Kidney (tissue), 14 donors: ENCODE data around the gene PDE1A. TPM values are rescaled to one million over a fixed set of nuclear protein-coding genes. Genes with fewer than 3 reads are reported as not detected.

Experiments
- DNase-seq, 5 donors: peaks; one replicate each; pipeline ENCODE4 v3.0.0-alpha.2; 2013 to 2020
- FAIRE-seq: peaks from 2 replicates; lab custom pipeline; 2012; peaks lifted over from hg19 to GRCh38; lab: Jason Lieb, UNC
- H3K27ac ChIP-seq, 2 donors: one replicate each; pipeline ENCODE4 v1.7.0; 2013; ENCODE audit warnings: low read depth in 2 of 2, low read length in 2 of 2, inconsistent platforms in 1 of 2
- H3K27me3 ChIP-seq: one replicate; pipeline ENCODE4 v1.7.1; 2013; ENCODE audit warnings: low read length, inconsistent platforms; ENCODE audit not compliant: control insufficient read depth, insufficient read depth
- H3K36me3 ChIP-seq, 3 donors: one replicate each; pipeline versions ENCODE4 v1.7.0 to v1.7.1; 2013; ENCODE audit warnings: low read length in 3 of 3, control low read depth in 1 of 3, inconsistent platforms in 1 of 3; ENCODE audit not compliant: insufficient read depth in 3 of 3, control insufficient read depth in 2 of 3
- H3K4me1 ChIP-seq, 3 donors: one replicate each; pipeline versions ENCODE4 v1.7.0 to v1.7.1; 2013; ENCODE audit warnings: low read length in 3 of 3, inconsistent platforms in 1 of 3, low read depth in 1 of 3; ENCODE audit not compliant: control insufficient read depth in 2 of 3, insufficient read depth in 2 of 3
- H3K4me3 ChIP-seq, 3 donors: one replicate each; pipeline versions ENCODE4 v1.7.0 to v1.8.1; 2013; ENCODE audit warnings: low read length in 3 of 3, control low read depth in 1 of 3, inconsistent platforms in 1 of 3
- H3K9ac ChIP-seq, 3 donors: one replicate each; pipeline versions ENCODE4 v1.7.0 to v1.7.1; 2013; ENCODE audit warnings: low read length in 3 of 3, control low read depth in 1 of 3, inconsistent platforms in 1 of 3
- H3K9me3 ChIP-seq, 3 donors: one replicate each; pipeline versions ENCODE4 v1.7.0 to v1.7.1; 2013; ENCODE audit warnings: low read length in 3 of 3, control low read depth in 1 of 3, inconsistent platforms in 1 of 3; ENCODE audit not compliant: control insufficient read depth in 2 of 3, insufficient read depth in 1 of 3
- intact Hi-C: fragments of 100-400 bp; cut with DNase I; formaldehyde crosslinking; loops from one replicate; pipeline ENCODE4 v1.11.1; 2022
- polyA plus RNA-seq: library from polyadenylated mRNA; stranded (reverse); fragments of 350-450 nt; fragmentation: Illumina TruSeq; extraction: RNeasy Lipid Tissue Mini Kit (QIAGEN cat#74804); gene quantifications from one replicate; pipeline ENCODE4 v1.2.3, GENCODE V29; 2014; ENCODE audit warnings: low read depth, low replicate concordance; ENCODE audit not compliant: insufficient read depth
- total RNA-seq: library from RNA; stranded (reverse); fragmentation: NEBNext Ultra II Directional; extraction: Animal tissue kit (Norgen Biotek cat#: 25700); gene quantifications from one replicate; pipeline ENCODE4 v1.2.1, GENCODE V29; 2021
- TF ChIP-seq, protein P1 (sequence below): IDR thresholded peaks from 3 replicates; pipeline ENCODE4 v1.5.1; 2012; ENCODE audit warnings: mild to moderate bottlenecking, moderate library complexity, borderline replicate concordance; ENCODE audit not compliant: insufficient read depth; ENCODE audit errors: extremely low read depth
- donor health status: control.
- donor health status: control.
- donor health status: control.
- donor health status: control.
- donor health status: control.
- donor health status: DM: yes; HTN: yes; CAD: no.
- donor health status: Normal renal cell carcinoma (clear cell type).

The PDE1A gene
- total and polyA plus RNA-seq, 2 donors from 2014 or later = 40.4 to 70.5 TPM

DNA sequence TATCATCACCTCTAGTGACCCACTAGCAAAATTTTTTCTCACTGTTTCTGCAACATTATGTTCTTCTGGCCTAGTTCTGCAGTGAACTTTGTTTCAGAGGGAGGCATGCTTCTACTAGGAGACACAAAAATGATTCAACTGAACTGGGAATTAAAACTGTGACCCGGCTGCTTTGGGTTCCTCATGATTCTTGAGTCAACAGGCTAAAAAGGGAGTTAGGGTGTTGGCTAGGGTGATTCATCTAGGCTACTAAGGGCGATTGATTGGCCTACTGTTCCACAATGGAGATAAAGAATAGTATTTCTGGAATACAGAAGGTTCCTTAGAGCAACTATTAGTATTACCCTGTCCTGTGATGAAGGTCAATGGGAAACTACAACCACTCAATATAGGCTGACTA lies 261.6 kb downstream of the PDE1A start:
- no peak overlapping the region for H3K27ac ChIP-seq
- intact Hi-C loops = no loop called here
- no peaks in the 10 kb centered on the region for H3K36me3 ChIP-seq
- H3K4me1 ChIP-seq = no peaks in the 10 kb centered on the region
- H3K4me3 ChIP-seq = no peak overlapping the region
- H3K9me3 ChIP-seq = no peaks in the 10 kb centered on the region
- DNase-seq (no peak), FAIRE-seq (no peak)
- TF ChIP-seq, protein P1, sequence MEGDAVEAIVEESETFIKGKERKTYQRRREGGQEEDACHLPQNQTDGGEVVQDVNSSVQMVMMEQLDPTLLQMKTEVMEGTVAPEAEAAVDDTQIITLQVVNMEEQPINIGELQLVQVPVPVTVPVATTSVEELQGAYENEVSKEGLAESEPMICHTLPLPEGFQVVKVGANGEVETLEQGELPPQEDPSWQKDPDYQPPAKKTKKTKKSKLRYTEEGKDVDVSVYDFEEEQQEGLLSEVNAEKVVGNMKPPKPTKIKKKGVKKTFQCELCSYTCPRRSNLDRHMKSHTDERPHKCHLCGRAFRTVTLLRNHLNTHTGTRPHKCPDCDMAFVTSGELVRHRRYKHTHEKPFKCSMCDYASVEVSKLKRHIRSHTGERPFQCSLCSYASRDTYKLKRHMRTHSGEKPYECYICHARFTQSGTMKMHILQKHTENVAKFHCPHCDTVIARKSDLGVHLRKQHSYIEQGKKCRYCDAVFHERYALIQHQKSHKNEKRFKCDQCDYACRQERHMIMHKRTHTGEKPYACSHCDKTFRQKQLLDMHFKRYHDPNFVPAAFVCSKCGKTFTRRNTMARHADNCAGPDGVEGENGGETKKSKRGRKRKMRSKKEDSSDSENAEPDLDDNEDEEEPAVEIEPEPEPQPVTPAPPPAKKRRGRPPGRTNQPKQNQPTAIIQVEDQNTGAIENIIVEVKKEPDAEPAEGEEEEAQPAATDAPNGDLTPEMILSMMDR = no peak
- H3K9ac ChIP-seq = no peak overlapping the region
- no peaks in the 10 kb centered on the region for H3K27me3 ChIP-seq

DNA sequence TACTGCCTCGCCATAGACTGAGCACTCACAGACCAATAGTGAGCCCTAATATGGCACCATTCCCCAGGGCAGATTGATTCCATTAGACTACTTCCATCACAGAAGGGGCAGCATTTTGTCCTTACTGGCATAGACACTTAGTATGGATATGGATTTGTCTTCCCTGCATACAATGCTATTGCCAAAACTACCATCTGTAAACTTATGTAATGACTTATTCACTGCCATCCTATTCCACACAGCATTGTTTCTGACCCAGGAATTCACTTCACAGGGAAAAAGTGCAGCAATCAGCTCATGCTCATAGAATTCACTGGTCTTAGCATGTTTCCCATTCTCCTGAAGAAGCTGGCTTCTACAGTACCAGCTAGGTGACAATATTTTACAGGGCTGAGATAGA lies 262.1 kb downstream of the PDE1A start:
- Histone ChIP-seq H3K9me3 (no peaks in the 10 kb centered on the region), H3K4me1 (no peaks in the 10 kb centered on the region), H3K9ac (no peak overlapping the region), H3K36me3 (no peaks in the 10 kb centered on the region), H3K27ac (no peak overlapping the region), H3K4me3 (no peak overlapping the region), H3K27me3 (no peaks in the 10 kb centered on the region)
- intact Hi-C loops = no loop called here
- FAIRE-seq = no peak
- no peak for DNase-seq
- TF ChIP-seq, protein P1 = no peak

DNA sequence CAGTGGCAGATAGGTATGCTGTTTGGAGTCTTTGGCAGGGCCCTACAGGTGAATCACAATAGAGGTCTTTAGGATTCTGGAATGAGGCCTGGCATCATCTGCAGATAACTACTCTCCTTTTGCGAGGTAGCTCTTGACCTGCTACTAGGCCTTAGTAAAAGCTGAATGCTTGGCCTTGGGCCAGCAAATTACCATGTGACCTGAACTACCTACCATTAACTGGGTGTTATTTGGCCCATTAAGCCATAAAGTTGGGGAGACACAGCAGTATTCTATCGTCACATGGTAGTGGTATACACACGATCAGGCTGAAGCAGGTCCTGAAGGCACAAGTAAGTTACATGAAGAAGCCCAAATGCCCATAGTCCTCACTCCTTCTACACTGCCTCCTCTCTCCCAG lies 263.0 kb downstream of the PDE1A start:
- H3K27ac ChIP-seq = no peak overlapping the region
- H3K27me3 ChIP-seq = no peaks in the 10 kb centered on the region
- FAIRE-seq = no peak
- intact Hi-C loops = no loop called here
- no peak for DNase-seq
- H3K9ac ChIP-seq = no peak overlapping the region
- no peaks in the 10 kb centered on the region for H3K4me1 ChIP-seq
- no peak overlapping the region for H3K4me3 ChIP-seq
- H3K9me3 ChIP-seq = no peaks in the 10 kb centered on the region
- TF ChIP-seq, protein P1 = no peak
- H3K36me3 ChIP-seq = no peaks in the 10 kb centered on the region

DNA sequence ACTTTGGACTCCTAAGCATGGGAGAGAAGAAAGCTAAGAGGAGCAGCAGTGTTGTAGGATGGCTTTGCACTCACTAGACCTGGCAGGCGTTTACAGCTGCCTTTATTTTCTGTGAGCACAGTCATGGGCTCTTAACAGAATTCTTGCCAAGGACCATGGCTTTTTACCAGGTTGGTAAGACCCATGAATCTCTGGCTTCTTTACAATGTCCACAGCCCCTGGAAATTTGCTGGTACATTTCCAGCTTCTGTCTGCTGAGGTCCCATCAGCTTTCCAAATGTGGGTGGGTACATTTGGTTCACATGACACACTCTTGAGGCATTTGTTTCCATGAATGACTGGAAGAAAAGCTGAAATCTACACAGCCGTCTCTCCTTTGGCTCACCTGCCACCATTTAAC lies 278.5 kb downstream of the PDE1A start:
- DNase-seq (no peak), FAIRE-seq (no peak)
- Histone ChIP-seq H3K4me1 (no peaks in the 10 kb centered on the region), H3K27me3 (no peaks in the 10 kb centered on the region), H3K4me3 (no peak overlapping the region), H3K27ac (no peak overlapping the region), H3K9ac (no peak overlapping the region), H3K36me3 (no peaks in the 10 kb centered on the region), H3K9me3 (no peaks in the 10 kb centered on the region)
- intact Hi-C loops = no loop called here
- TF ChIP-seq, protein P1 = no peak
